Endothelial cell of umbilical vein (primary cell): ENCODE data around the gene KCNRG. TPM values are rescaled to one million over a fixed set of nuclear protein-coding genes. Genes with fewer than 3 reads are reported as not detected.

ENCODE experiments used
- BruUV-seq: library from RNA; stranded (reverse); fragments of 400-500 nt; replicated peaks from 2 replicates; lab custom pipeline; 2021; lab: Mats Ljungman, UMichigan
- CTCF ChIA-PET: fragments of 300-600, 350-600 bp; sonication (Branson Sonifier 250); formaldehyde crosslinking; loops from one replicate; lab custom pipeline; 2021; ENCODE audit warnings: antibody characterized with exemption, inconsistent platforms; lab: Charles Lee
- POLR2A ChIA-PET: fragments of 300-600, 350-600 bp; sonication (Branson Sonifier 250); formaldehyde crosslinking; loops from one replicate; lab custom pipeline; 2021; ENCODE audit warnings: antibody characterized with exemption, inconsistent platforms; lab: Charles Lee
- DNase-seq: peaks from one replicate; pipeline ENCODE4 v3.0.0-alpha.2; 2011; ENCODE audit warnings: low read depth, low spot score
- FAIRE-seq: peaks from 2 replicates; lab custom pipeline; 2011; peaks lifted over from hg19 to GRCh38; lab: Jason Lieb, UNC
- H2AFZ ChIP-seq: 2 replicates; pipeline ENCODE4 v1.6.0; 2012; ENCODE audit warnings: low read depth, low read length, control low read depth, inconsistent platforms
- H3K27ac ChIP-seq: 2 replicates; pipeline ENCODE4 v1.5.1; 2011; ENCODE audit warnings: low read depth, mild to moderate bottlenecking, control low read depth, low read length, moderate library complexity; ENCODE audit not compliant: insufficient read depth
- H3K27me3 ChIP-seq, 2 experiments: 2 replicates each; pipeline versions ENCODE4 v1.6.0 to v1.6.1; 2011; ENCODE audit warnings: low read length in 2 of 2, mixed read lengths in 1 of 2; ENCODE audit not compliant: control insufficient read depth in 2 of 2, insufficient read depth in 2 of 2
- H3K36me3 ChIP-seq, 2 experiments: 2 replicates in 1 of 2; 3 replicates in 1 of 2; pipeline ENCODE4 v1.5.1; 2011; ENCODE audit warnings: low read length in 2 of 2, mild to moderate bottlenecking in 1 of 2, moderate library complexity in 1 of 2; ENCODE audit not compliant: control insufficient read depth in 2 of 2, insufficient read depth in 2 of 2; ENCODE audit errors: extremely low read depth in 1 of 2
- H3K4me1 ChIP-seq: 3 replicates; pipeline ENCODE4 v1.5.1; 2011; ENCODE audit warnings: mild to moderate bottlenecking, low read length; ENCODE audit not compliant: control insufficient read depth, insufficient read depth; ENCODE audit errors: extremely low read depth
- H3K4me2 ChIP-seq: 2 replicates; pipeline ENCODE4 v1.6.1; 2011; ENCODE audit warnings: low read length, control low read depth, mixed read lengths; ENCODE audit not compliant: insufficient read depth
- H3K4me3 ChIP-seq, 3 experiments: fragments of 200-600 bp in 1 of 3; sonication (generic), shearing (Covaris generic) in 1 of 3; replicated peaks in 1 of 3; 2 replicates each; pipeline ENCODE4 v1.5.1; 2011 to 2016; ENCODE audit warnings: control low read depth in 3 of 3, low read length in 3 of 3, mild to moderate bottlenecking in 2 of 3, inconsistent platforms in 1 of 3, low read depth in 1 of 3, moderate library complexity in 1 of 3; ENCODE audit not compliant: insufficient read depth in 1 of 3
- H3K79me2 ChIP-seq: 2 replicates; pipeline ENCODE4 v1.6.0; 2012; ENCODE audit warnings: low read length, inconsistent platforms; ENCODE audit not compliant: control insufficient read depth, insufficient read depth
- H3K9ac ChIP-seq: replicated peaks from 2 replicates; pipeline ENCODE3; 2011; ENCODE audit warnings: low read length, control low read depth; ENCODE audit not compliant: insufficient read depth; ENCODE audit errors: extremely low read depth
- H3K9me1 ChIP-seq: replicated peaks from 3 replicates; pipeline ENCODE4 v1.6.0; 2011; ENCODE audit warnings: mild to moderate bottlenecking, low read length; ENCODE audit not compliant: control insufficient read depth, insufficient read depth; ENCODE audit errors: extremely low read depth
- H3K9me3 ChIP-seq: replicated peaks from 2 replicates; pipeline ENCODE4 v1.5.1; 2012; ENCODE audit warnings: low read length, inconsistent platforms; ENCODE audit not compliant: control insufficient read depth, insufficient read depth
- H4K20me1 ChIP-seq: replicated peaks from 2 replicates; pipeline ENCODE3; 2011; ENCODE audit warnings: mild to moderate bottlenecking, low read length; ENCODE audit not compliant: control insufficient read depth, insufficient read depth; ENCODE audit errors: extremely low read depth
- CTCF ChIP-seq, 2 donors: IDR thresholded peaks; 1 replicate in 1 of 2; 2 replicates in 1 of 2; pipeline ENCODE4 v1.5.1; 2011; ENCODE audit warnings: low read length in 2 of 2, mild to moderate bottlenecking in 2 of 2, moderate library complexity in 2 of 2, control low read depth in 1 of 2, inconsistent platforms in 1 of 2, low read depth in 1 of 2; ENCODE audit not compliant: insufficient read depth in 1 of 2; ENCODE audit errors: extremely low read depth in 1 of 2
- FOS ChIP-seq: IDR thresholded peaks from 2 replicates; pipeline ENCODE4 v1.6.1; 2011; ENCODE audit warnings: mild to moderate bottlenecking, low read length, moderate library complexity, borderline replicate concordance; ENCODE audit not compliant: insufficient read depth
- GATA2 ChIP-seq: IDR thresholded peaks from 2 replicates; pipeline ENCODE4 v1.7.0; 2011; ENCODE audit warnings: low read depth, mild to moderate bottlenecking, moderate library complexity, mixed read lengths, low read length; ENCODE audit not compliant: insufficient read length, insufficient read depth
- JUN ChIP-seq: IDR thresholded peaks from 2 replicates; pipeline ENCODE4 v1.6.1; 2011; ENCODE audit warnings: borderline replicate concordance, low read depth; ENCODE audit not compliant: insufficient read length, insufficient read depth
- MAX ChIP-seq: IDR thresholded peaks from 2 replicates; pipeline ENCODE4 v1.6.1; 2011; ENCODE audit not compliant: insufficient read depth, insufficient read length
- MYC ChIP-seq: IDR thresholded peaks from one replicate; pipeline ENCODE4 v1.6.1; 2011; ENCODE audit warnings: mild to moderate bottlenecking, low read depth, low read length
- POLR2A ChIP-seq: IDR thresholded peaks from 2 replicates; pipeline ENCODE4 v1.6.1; 2012; ENCODE audit warnings: low read depth, mild to moderate bottlenecking, control low read depth, low read length
- POLR2AphosphoS5 ChIP-seq: IDR thresholded peaks from 2 replicates; pipeline ENCODE4 v1.6.1; 2012; ENCODE audit warnings: low read depth, mild to moderate bottlenecking, control low read depth, low read length, moderate library complexity; ENCODE audit not compliant: insufficient read depth
- dilution Hi-C: fragments of 300-500 bp; cut with MboI; formaldehyde crosslinking; loops from one replicate; pipeline ENCODE4 v1.15.0; 2019; ENCODE audit warnings: low sequenced_read_pairs; ENCODE audit not compliant: extremely low pct_ligation_motif_present
- intact Hi-C: fragments of 100-400 bp; cut with micrococcal nuclease; formaldehyde crosslinking; loops from one replicate; pipeline ENCODE4 v1.10.0; 2022
- polyA plus RNA-seq, 4 experiments: library from polyadenylated mRNA; depleted of rRNA in 3 of 4; stranded (reverse) in 3 of 4; unstranded in 1 of 4; fragments of >200 nt; gene quantifications; 2 replicates each; pipeline versions ENCODE4 v1.2.1 to v1.2.3, GENCODE V29; 2011 to 2012; ENCODE audit warnings: missing spikeins in 1 of 4
- total RNA-seq: library from RNA; stranded (reverse); gene quantifications from 2 replicates; pipeline ENCODE4 v1.2.3, GENCODE V29; 2021

The KCNRG gene
- total and polyA plus RNA-seq, 2 donors (not counting 3 experiments of a cell fraction or from before 2014, with no cell fraction given): 0.86 to 1.3 TPM

GRCh38 chr13:49967456-49967855, 47.8 kb upstream of the KCNRG start:
- BruUV-seq: no TSS peak

More at GRCh38 chr13:49967456-49967855, 47.8 kb upstream of the KCNRG start:
- Histone ChIP-seq H3K36me3 (no peaks in the 10 kb centered on the region), H3K79me2 (no peaks in the 10 kb centered on the region), H3K27me3 (no peaks in the 10 kb centered on the region), H3K9me3 (no peaks in the 10 kb centered on the region), H3K27ac (no peak overlapping the region), H3K9me1 (no peaks in the 10 kb centered on the region), H2AFZ (no peak overlapping the region), H3K9ac (no peak overlapping the region), H3K4me3 (no peak overlapping the region), H3K4me2 (no peak overlapping the region), H3K4me1 (no peaks in the 10 kb centered on the region), H4K20me1 (no peaks in the 10 kb centered on the region)
- CTCF ChIA-PET: interaction anchor here (1.4 to 2.1 kb wide), 2 partner anchors 9 to 945 kb away, joined by 3 to 8 read pairs; no protein-coding TSS in a partner anchor
- dilution Hi-C loops: no loop called here
- POLR2A ChIA-PET: no interaction called here
- no peak for TF ChIP-seq GATA2
- TF ChIP-seq POLR2AphosphoS5: no peak
- TF ChIP-seq MAX: no peak
- no peak for TF ChIP-seq POLR2A
- no peak for TF ChIP-seq CTCF (IDR thresholded peaks at IDR 0.05; ENCODE audit: extremely low read depth in 1 of 2, insufficient read depth in 1 of 2, low read depth in 1 of 2, low read length in 2 of 2)
- TF ChIP-seq MYC: no peak
- TF ChIP-seq JUN: no peak
- TF ChIP-seq FOS: no peak
- FAIRE-seq (no peak), DNase-seq (no peak)
- intact Hi-C loops: no loop called here
